K562 (cell line): ENCODE measurements around the gene RPS10. TPM values are rescaled to one million over a fixed set of nuclear protein-coding genes. Genes with fewer than 3 reads are reported as not detected.

Experiments used
- JUN ChIP-seq, 2 experiments: sonication (generic) in 1 of 2; formaldehyde crosslinking in 1 of 2; IDR thresholded peaks; 2 replicates each; pipeline versions ENCODE4 v1.6.1 to v1.8.0; 2012 to 2022; ENCODE audit warnings: borderline replicate concordance in 2 of 2, mild to moderate bottlenecking in 2 of 2, improper control_type of control experiment in 1 of 2, low read depth in 1 of 2, low read length in 1 of 2, missing genetic modification reagents in 1 of 2
- NELFE ChIP-seq: IDR thresholded peaks from 2 replicates; pipeline ENCODE4 v1.6.1; 2011; ENCODE audit warnings: mild to moderate bottlenecking; ENCODE audit not compliant: insufficient read depth, insufficient read length
- NFRKB ChIP-seq: fragments of 450-650 bp; IDR thresholded peaks from 2 replicates; pipeline ENCODE4 v1.6.1; 2016; ENCODE audit warnings: low read depth
- PTTG1 ChIP-seq: fragments of 450-650 bp; IDR thresholded peaks from 2 replicates; pipeline ENCODE4 v1.6.1; 2016; ENCODE audit warnings: low read depth, mild to moderate bottlenecking, missing genetic modification characterization, missing compliant biosample characterization
- RHOXF2B ChIP-seq: fragments of 250-450 bp; sonication (Bioruptor Pico); conservative IDR thresholded peaks from 2 replicates; pipeline ENCODE4 v1.5.1; 2021
- YBX1 ChIP-seq: fragments of 450-650 bp; IDR thresholded peaks from 2 replicates; pipeline ENCODE4 v1.7.1; 2016; ENCODE audit warnings: mild to moderate bottlenecking
- ZC3H4 ChIP-seq: sonication (generic); formaldehyde crosslinking; IDR thresholded peaks from 2 replicates; pipeline ENCODE4 v1.9.0; 2021; ENCODE audit warnings: missing genetic modification reagents, borderline replicate concordance
- ZNF445 ChIP-seq: fragments of 250-450 bp; sonication (Bioruptor Pico); IDR thresholded peaks from 2 replicates; pipeline ENCODE4 v1.4.0; 2020; ENCODE audit warnings: low read depth, mild to moderate bottlenecking, moderate library complexity
- ZNF551 ChIP-seq: fragments of 250-450 bp; sonication (Bioruptor Pico); IDR thresholded peaks from 2 replicates; pipeline ENCODE4 v1.5.0; 2021; ENCODE audit warnings: mild to moderate bottlenecking, moderate library complexity
- ZNF583 ChIP-seq: fragments of 250-450 bp; sonication (Bioruptor Pico); IDR thresholded peaks from 2 replicates; pipeline ENCODE4 v1.4.0; 2020
- ZNF589 ChIP-seq: fragments of 200-800 bp; sonication (Bioruptor generic); IDR thresholded peaks from 2 replicates; pipeline ENCODE4 v1.6.1; 2016; ENCODE audit warnings: low read depth, missing genetic modification characterization, missing compliant biosample characterization
- ZNF76 ChIP-seq: fragments of 250-450 bp; sonication (Bioruptor Pico); IDR thresholded peaks from 2 replicates; pipeline ENCODE4 v1.4.0; 2020; ENCODE audit warnings: mild to moderate bottlenecking, moderate library complexity, borderline replicate concordance
- polyA plus RNA-seq, 8 experiments: library from polyadenylated mRNA; depleted of rRNA in 4 of 8; stranded (reverse) in 5 of 8; unstranded in 3 of 8; fragments of >200 nt; fragmentation: Nextera tagmentation in 2 of 8; fragmentation: Illumina TruSeq in 1 of 8; extraction: Ambion mirVana in 2 of 8; extraction: Trizol in 1 of 8; gene quantifications; 2 replicates each; pipeline versions ENCODE4 v1.2.1 to v1.2.3, GENCODE V29; 2011 to 2014; ENCODE audit warnings: inconsistent platforms in 1 of 8, missing spikeins in 1 of 8
- total RNA-seq, 7 experiments: library from RNA; depleted of rRNA in 6 of 7; stranded (reverse); fragments of >200 nt in 6 of 7; fragmentation: Illumina TruSeq in 2 of 7; extraction: Trizol in 2 of 7; gene quantifications; 2 replicates each; pipeline versions ENCODE4 v1.2.1 to v1.2.3, GENCODE V29; 2011 to 2021; ENCODE audit warnings: low replicate concordance in 1 of 7
- TF ChIP-seq, protein P1 (sequence below): fragments of 450-650 bp; formaldehyde crosslinking; IDR thresholded peaks from 2 replicates; pipeline ENCODE4 v1.4.0; 2022; ENCODE audit warnings: missing genetic modification characterization
- TF ChIP-seq, protein P2 (sequence below): sonication (generic); formaldehyde crosslinking; IDR thresholded peaks from 2 replicates; pipeline ENCODE4 v1.8.1; 2022; ENCODE audit warnings: missing genetic modification reagents
- TF ChIP-seq, protein P3 (sequence below), 2 experiments: fragments of 450-650 bp in 1 of 2; sonication (generic) in 1 of 2; formaldehyde crosslinking in 1 of 2; IDR thresholded peaks; 2 replicates each; pipeline versions ENCODE4 v1.7.1 to v1.9.0; 2016 to 2022; ENCODE audit warnings: inconsistent platforms in 1 of 2, mild to moderate bottlenecking in 1 of 2, missing genetic modification reagents in 1 of 2

The RPS10 gene
- total and polyA plus RNA-seq, 9 of the 15 experiments (the other 6 are each of a cell fraction or from before 2014, with no cell fraction given): 2,680 to 5,251 (median 3,876) TPM

GRCh38 chr6:34392497-34393190 is 33.2 kb downstream of the RPS10 start, which contains the start of gene NUDT3 (continued):
- TF ChIP-seq, protein P1, sequence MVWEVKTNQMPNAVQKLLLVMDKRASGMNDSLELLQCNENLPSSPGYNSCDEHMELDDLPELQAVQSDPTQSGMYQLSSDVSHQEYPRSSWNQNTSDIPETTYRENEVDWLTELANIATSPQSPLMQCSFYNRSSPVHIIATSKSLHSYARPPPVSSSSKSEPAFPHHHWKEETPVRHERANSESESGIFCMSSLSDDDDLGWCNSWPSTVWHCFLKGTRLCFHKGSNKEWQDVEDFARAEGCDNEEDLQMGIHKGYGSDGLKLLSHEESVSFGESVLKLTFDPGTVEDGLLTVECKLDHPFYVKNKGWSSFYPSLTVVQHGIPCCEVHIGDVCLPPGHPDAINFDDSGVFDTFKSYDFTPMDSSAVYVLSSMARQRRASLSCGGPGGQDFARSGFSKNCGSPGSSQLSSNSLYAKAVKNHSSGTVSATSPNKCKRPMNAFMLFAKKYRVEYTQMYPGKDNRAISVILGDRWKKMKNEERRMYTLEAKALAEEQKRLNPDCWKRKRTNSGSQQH (CRISPR knock-in tag): no peak
- TF ChIP-seq RHOXF2B (0 out of 2 replicates have a peak, but pooled peaks have one; percentile 60), NFRKB (no peak), ZNF445 (CRISPR knock-in tag) (no peak), YBX1 (no peak), ZC3H4 (CRISPR knock-in tag) (no peak), ZNF583 (CRISPR knock-in tag) (no peak; the same call in 1 of the 2 replicates), PTTG1 (tag) (no peak), ZNF76 (CRISPR knock-in tag) (no peak), ZNF551 (CRISPR knock-in tag) (no peak), JUN (IDR thresholded peaks at IDR 0.05; ENCODE audit: borderline replicate concordance, low read depth, low read length) (no peak), JUN (CRISPR knock-in tag; IDR thresholded peaks at IDR 0.05; ENCODE audit: borderline replicate concordance) (no peak), ZNF589 (CRISPR knock-in tag) (no peak), NELFE (no peak)
- TF ChIP-seq, protein P2, sequence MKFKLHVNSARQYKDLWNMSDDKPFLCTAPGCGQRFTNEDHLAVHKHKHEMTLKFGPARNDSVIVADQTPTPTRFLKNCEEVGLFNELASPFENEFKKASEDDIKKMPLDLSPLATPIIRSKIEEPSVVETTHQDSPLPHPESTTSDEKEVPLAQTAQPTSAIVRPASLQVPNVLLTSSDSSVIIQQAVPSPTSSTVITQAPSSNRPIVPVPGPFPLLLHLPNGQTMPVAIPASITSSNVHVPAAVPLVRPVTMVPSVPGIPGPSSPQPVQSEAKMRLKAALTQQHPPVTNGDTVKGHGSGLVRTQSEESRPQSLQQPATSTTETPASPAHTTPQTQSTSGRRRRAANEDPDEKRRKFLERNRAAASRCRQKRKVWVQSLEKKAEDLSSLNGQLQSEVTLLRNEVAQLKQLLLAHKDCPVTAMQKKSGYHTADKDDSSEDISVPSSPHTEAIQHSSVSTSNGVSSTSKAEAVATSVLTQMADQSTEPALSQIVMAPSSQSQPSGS (CRISPR knock-in tag): no peak
- TF ChIP-seq, protein P3, sequence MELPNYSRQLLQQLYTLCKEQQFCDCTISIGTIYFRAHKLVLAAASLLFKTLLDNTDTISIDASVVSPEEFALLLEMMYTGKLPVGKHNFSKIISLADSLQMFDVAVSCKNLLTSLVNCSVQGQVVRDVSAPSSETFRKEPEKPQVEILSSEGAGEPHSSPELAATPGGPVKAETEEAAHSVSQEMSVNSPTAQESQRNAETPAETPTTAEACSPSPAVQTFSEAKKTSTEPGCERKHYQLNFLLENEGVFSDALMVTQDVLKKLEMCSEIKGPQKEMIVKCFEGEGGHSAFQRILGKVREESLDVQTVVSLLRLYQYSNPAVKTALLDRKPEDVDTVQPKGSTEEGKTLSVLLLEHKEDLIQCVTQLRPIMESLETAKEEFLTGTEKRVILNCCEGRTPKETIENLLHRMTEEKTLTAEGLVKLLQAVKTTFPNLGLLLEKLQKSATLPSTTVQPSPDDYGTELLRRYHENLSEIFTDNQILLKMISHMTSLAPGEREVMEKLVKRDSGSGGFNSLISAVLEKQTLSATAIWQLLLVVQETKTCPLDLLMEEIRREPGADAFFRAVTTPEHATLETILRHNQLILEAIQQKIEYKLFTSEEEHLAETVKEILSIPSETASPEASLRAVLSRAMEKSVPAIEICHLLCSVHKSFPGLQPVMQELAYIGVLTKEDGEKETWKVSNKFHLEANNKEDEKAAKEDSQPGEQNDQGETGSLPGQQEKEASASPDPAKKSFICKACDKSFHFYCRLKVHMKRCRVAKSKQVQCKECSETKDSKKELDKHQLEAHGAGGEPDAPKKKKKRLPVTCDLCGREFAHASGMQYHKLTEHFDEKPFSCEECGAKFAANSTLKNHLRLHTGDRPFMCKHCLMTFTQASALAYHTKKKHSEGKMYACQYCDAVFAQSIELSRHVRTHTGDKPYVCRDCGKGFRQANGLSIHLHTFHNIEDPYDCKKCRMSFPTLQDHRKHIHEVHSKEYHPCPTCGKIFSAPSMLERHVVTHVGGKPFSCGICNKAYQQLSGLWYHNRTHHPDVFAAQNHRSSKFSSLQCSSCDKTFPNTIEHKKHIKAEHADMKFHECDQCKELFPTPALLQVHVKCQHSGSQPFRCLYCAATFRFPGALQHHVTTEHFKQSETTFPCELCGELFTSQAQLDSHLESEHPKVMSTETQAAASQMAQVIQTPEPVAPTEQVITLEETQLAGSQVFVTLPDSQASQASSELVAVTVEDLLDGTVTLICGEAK (IDR thresholded peaks at IDR 0.05): peak; percentile 61
- TF ChIP-seq, protein P3 (CRISPR knock-in tag; IDR thresholded peaks at IDR 0.05): no peak
